ENCODE results near the gene MORF4L1. TPM values are rescaled to one million over a fixed set of nuclear protein-coding genes. Genes with fewer than 3 reads are reported as not detected.
"Not testable (repeated sequence)": the region's sequence is repeated elsewhere in the genome, so short reads cannot be mapped to it uniquely, and the experiment has no call there.

Gene MORF4L1
- total RNA-seq, 1 donor from 2014 or later = 398 TPM

GRCh38 chr15:78875107-78875914 is 2.6 kb downstream of the MORF4L1 start:
- peaks cover 3% of the 10 kb centered on the region for H3K36me3 Mint-ChIP-seq (ENCODE audit: low read depth, unreplicated experiment)
- Histone ChIP-seq H3K4me3 (ENCODE audit: insufficient read depth, low read depth, low read length) (peak overlapping the region; percentile 95), H3K4me2 (ENCODE audit: low read length) (peak overlapping the region; percentile 84), H2AFZ (ENCODE audit: low read depth, low read length) (no peak overlapping the region), H3K79me2 (ENCODE audit: insufficient read depth, low read length) (peaks cover 75% of the 10 kb centered on the region), H3K4me1 (ENCODE audit: insufficient read depth, low read length) (peaks cover 40% of the 10 kb centered on the region), H3K9ac (ENCODE audit: low read length) (peak overlapping the region; percentile 100), H3K36me3 (ENCODE audit: insufficient read depth, low read length) (no peaks in the 10 kb centered on the region), H4K20me1 (ENCODE audit: insufficient read depth, low read length) (peaks cover 68% of the 10 kb centered on the region), H3K9me3 (ENCODE audit: insufficient read depth, low read depth, low read length) (no peaks in the 10 kb centered on the region), H3K27me3 (ENCODE audit: insufficient read depth, low read length) (no peaks in the 10 kb centered on the region), H3K27ac (ENCODE audit: low read depth, low read length) (peak overlapping the region; percentile 100)
- no peak for TF ChIP-seq EZH2 (IDR thresholded peaks at IDR 0.05; ENCODE audit: insufficient read depth, low read length)
- peak overlapping the region; percentile 100 for H3K27ac Mint-ChIP-seq (ENCODE audit: unreplicated experiment)
- H3K4me3 Mint-ChIP-seq (ENCODE audit: unreplicated experiment) = peak overlapping the region; percentile 99
- FAIRE-seq (no peak), DNase-seq (ENCODE audit: low read depth) (no peak)
- peaks cover 32% of the 10 kb centered on the region for H3K4me1 Mint-ChIP-seq (ENCODE audit: low read depth, unreplicated experiment)
- H3K27me3 Mint-ChIP-seq (ENCODE audit: low read depth, unreplicated experiment) = no peaks in the 10 kb centered on the region
- H3K9me3 Mint-ChIP-seq (ENCODE audit: unreplicated experiment) = no peaks in the 10 kb centered on the region

GRCh38 chr15:78876954-78877353 is 4.3 kb downstream of the MORF4L1 start:
- not testable (repeated sequence) for H3K4me3 ChIP-seq (ENCODE audit: insufficient read depth, low read depth, low read length)

GRCh38 chr15:78878356-78878755 is 5.7 kb downstream of the MORF4L1 start:
- no peak for FAIRE-seq
- Mint-ChIP-seq H3K4me3 (ENCODE audit: unreplicated experiment) (peak overlapping the region; percentile 76), H3K27ac (ENCODE audit: unreplicated experiment) (peak overlapping the region; percentile 74), H3K9me3 (ENCODE audit: unreplicated experiment) (no peaks in the 10 kb centered on the region), H3K4me1 (ENCODE audit: low read depth, unreplicated experiment) (peaks cover 44% of the 10 kb centered on the region), H3K36me3 (ENCODE audit: low read depth, unreplicated experiment) (peaks cover 8% of the 10 kb centered on the region), H3K27me3 (ENCODE audit: low read depth, unreplicated experiment) (no peaks in the 10 kb centered on the region)
- H3K27ac ChIP-seq (ENCODE audit: low read depth, low read length) = peak overlapping the region; percentile 41
- peak overlapping the region; percentile 24 for H3K9ac ChIP-seq (ENCODE audit: low read length)
- peaks cover 15% of the 10 kb centered on the region for H3K36me3 ChIP-seq (ENCODE audit: insufficient read depth, low read length)
- H3K4me1 ChIP-seq (ENCODE audit: insufficient read depth, low read length) = peaks cover 37% of the 10 kb centered on the region
- H3K27me3 ChIP-seq (ENCODE audit: insufficient read depth, low read length) = no peaks in the 10 kb centered on the region
- H3K9me3 ChIP-seq (ENCODE audit: insufficient read depth, low read depth, low read length) = no peaks in the 10 kb centered on the region
- H2AFZ ChIP-seq (ENCODE audit: low read depth, low read length) = no peak overlapping the region
- H4K20me1 ChIP-seq (ENCODE audit: insufficient read depth, low read length) = peaks cover 98% of the 10 kb centered on the region
- H3K4me2 ChIP-seq (ENCODE audit: low read length) = peak overlapping the region; percentile 84
- peak overlapping the region; percentile 37 for H3K4me3 ChIP-seq (ENCODE audit: insufficient read depth, low read depth, low read length)
- H3K79me2 ChIP-seq (ENCODE audit: insufficient read depth, low read length) = peaks cover 100% of the 10 kb centered on the region
- DNase-seq (ENCODE audit: low read depth) = peak; percentile 78
- TF ChIP-seq CTCF (IDR thresholded peaks at IDR 0.05; ENCODE audit: insufficient read depth, low read depth, low read length) (no peak), EZH2 (IDR thresholded peaks at IDR 0.05; ENCODE audit: insufficient read depth, low read length) (no peak)

More at GRCh38 chr15:78876954-78877353, 4.3 kb downstream of the MORF4L1 start:
- not testable (repeated sequence) for H3K27ac ChIP-seq (ENCODE audit: low read depth, low read length); H3K9me3 ChIP-seq (ENCODE audit: insufficient read depth, low read depth, low read length); H3K9ac ChIP-seq (ENCODE audit: low read length); H3K27me3 Mint-ChIP-seq (ENCODE audit: low read depth, unreplicated experiment); FAIRE-seq; H3K9me3 Mint-ChIP-seq (ENCODE audit: unreplicated experiment); H3K27me3 ChIP-seq (ENCODE audit: insufficient read depth, low read length); H2AFZ ChIP-seq (ENCODE audit: low read depth, low read length); H3K36me3 Mint-ChIP-seq (ENCODE audit: low read depth, unreplicated experiment); H3K36me3 ChIP-seq (ENCODE audit: insufficient read depth, low read length); DNase-seq (ENCODE audit: low read depth); H3K4me3 Mint-ChIP-seq (ENCODE audit: unreplicated experiment)
- Histone ChIP-seq H3K79me2 (ENCODE audit: insufficient read depth, low read length) (peaks cover 91% of the 10 kb centered on the region), H4K20me1 (ENCODE audit: insufficient read depth, low read length) (peaks cover 84% of the 10 kb centered on the region), H3K4me1 (ENCODE audit: insufficient read depth, low read length) (peaks cover 42% of the 10 kb centered on the region), H3K4me2 (ENCODE audit: low read length) (peak overlapping the region; percentile 84)
- H3K4me1 Mint-ChIP-seq (ENCODE audit: low read depth, unreplicated experiment) = peaks cover 44% of the 10 kb centered on the region
- H3K27ac Mint-ChIP-seq (ENCODE audit: unreplicated experiment) = peak overlapping the region; percentile 6
